GM23338 (cell line): ENCODE measurements around the gene MRPL27. TPM values are rescaled to one million over a fixed set of nuclear protein-coding genes. Genes with fewer than 3 reads are reported as not detected.

ENCODE experiments used
- ATAC-seq: fragments of 200-7000 bp; cut with Tn5 transposase; 3 replicates; pipeline ENCODE4 v1.9.1; 2020
- DNase-seq: peaks from one replicate; pipeline ENCODE4 v3.0.0-alpha.2; 2015; ENCODE audit warnings: low spot score
- H2AFZ ChIP-seq: fragments of 200-600 bp; sonication (generic); 2 replicates; pipeline ENCODE4 v1.8.0; 2016; ENCODE audit warnings: antibody characterized with exemption, mild to moderate bottlenecking, moderate library complexity
- H3F3A ChIP-seq: fragments of 200-600 bp; sonication (generic); replicated peaks from 2 replicates; pipeline ENCODE4 v1.8.0; 2017; ENCODE audit warnings: antibody characterized with exemption, mixed run types, low read depth
- H3K27ac ChIP-seq: fragments of 200-600 bp; sonication (generic); 2 replicates; pipeline ENCODE4 v1.6.1; 2016; ENCODE audit warnings: low read depth
- H3K27me3 ChIP-seq: fragments of 200-600 bp; sonication (generic); 2 replicates; pipeline ENCODE4 v1.8.0; 2016; ENCODE audit warnings: mild to moderate bottlenecking, mixed run types, moderate library complexity; ENCODE audit not compliant: insufficient read depth
- H3K36me3 ChIP-seq: fragments of 200-600 bp; sonication (generic); 2 replicates; pipeline ENCODE4 v1.8.0; 2016; ENCODE audit warnings: mild to moderate bottlenecking; ENCODE audit not compliant: insufficient read depth
- H3K4me1 ChIP-seq: fragments of 200-600 bp; sonication (generic); 2 replicates; pipeline ENCODE4 v1.8.0; 2016; ENCODE audit warnings: mild to moderate bottlenecking, moderate library complexity; ENCODE audit not compliant: insufficient read depth
- H3K4me2 ChIP-seq: fragments of 200-600 bp; sonication (generic); 2 replicates; pipeline ENCODE4 v1.7.1; 2017; ENCODE audit warnings: mixed run types
- H3K4me3 ChIP-seq: fragments of 200-600 bp; sonication (generic); 2 replicates; pipeline ENCODE4 v1.6.1; 2016; ENCODE audit warnings: mixed run types
- H3K79me2 ChIP-seq: fragments of 200-600 bp; sonication (generic); replicated peaks from 2 replicates; pipeline ENCODE4 v1.8.0; 2017; ENCODE audit warnings: mild to moderate bottlenecking; ENCODE audit not compliant: insufficient read depth
- H3K9me2 ChIP-seq: fragments of 200-600 bp; sonication (generic); 2 replicates; pipeline ENCODE4 v1.8.0; 2017; ENCODE audit not compliant: insufficient read depth
- H4K20me1 ChIP-seq: fragments of 200-600 bp; sonication (generic); replicated peaks from 2 replicates; pipeline ENCODE4 v1.8.0; 2017; ENCODE audit warnings: mild to moderate bottlenecking; ENCODE audit not compliant: insufficient read depth
- H3K27ac Mint-ChIP-seq: 2 replicates; pipeline ENCODE4 v1.8.0; 2020; ENCODE audit warnings: inconsistent platforms, mild to moderate bottlenecking, moderate library complexity, mixed read lengths
- H3K27me3 Mint-ChIP-seq: 3 replicates; pipeline ENCODE4 v1.8.0; 2022; ENCODE audit warnings: low read depth, mild to moderate bottlenecking, moderate library complexity, mixed read lengths, inconsistent platforms; ENCODE audit not compliant: insufficient read depth, poor library complexity
- H3K36me3 Mint-ChIP-seq: 3 replicates; pipeline ENCODE4 v1.8.0; 2021; ENCODE audit warnings: low read depth, mild to moderate bottlenecking, inconsistent platforms, moderate library complexity, mixed read lengths
- H3K4me1 Mint-ChIP-seq: 3 replicates; pipeline ENCODE4 v1.8.0; 2020; ENCODE audit warnings: mild to moderate bottlenecking, inconsistent platforms, mixed read lengths
- H3K4me3 Mint-ChIP-seq: 3 replicates; pipeline ENCODE4 v1.8.0; 2021; ENCODE audit warnings: moderate library complexity, mild to moderate bottlenecking, inconsistent platforms, mixed read lengths
- H3K9me3 Mint-ChIP-seq: 3 replicates; pipeline ENCODE4 v1.8.0; 2020; ENCODE audit warnings: moderate library complexity, mild to moderate bottlenecking, inconsistent platforms, mixed read lengths
- CREB1 ChIP-seq: fragments of 250-450 bp; sonication (Bioruptor Pico); IDR thresholded peaks from 2 replicates; pipeline ENCODE4 v1.5.0; 2020; ENCODE audit warnings: low read depth, mild to moderate bottlenecking, moderate library complexity
- JUNB ChIP-seq: IDR thresholded peaks from one replicate; pipeline ENCODE4 v1.6.1; 2016; ENCODE audit warnings: antibody characterized with exemption; ENCODE audit not compliant: unreplicated experiment
- NANOG ChIP-seq: IDR thresholded peaks from 2 replicates; pipeline ENCODE4 v1.6.1; 2016; ENCODE audit warnings: antibody characterized with exemption, borderline replicate concordance
- ZNF331 ChIP-seq: fragments of 250-450 bp; sonication (Bioruptor Pico); IDR thresholded peaks from 2 replicates; pipeline ENCODE4 v1.5.0; 2020; ENCODE audit warnings: low read depth, mild to moderate bottlenecking, moderate library complexity
- polyA plus RNA-seq: library from polyadenylated mRNA; unstranded; fragments of >200 nt; fragmentation: Nextera tagmentation; extraction: Ambion mirVana; gene quantifications from 2 replicates; pipeline ENCODE4 v1.2.1, GENCODE V29; 2016
- total RNA-seq: library from RNA; depleted of rRNA; stranded (reverse); fragments of >200 nt; shearing (Covaris generic); gene quantifications from 2 replicates; pipeline ENCODE4 v1.2.3, GENCODE V29; 2014
- TF ChIP-seq, protein P1 (sequence below): IDR thresholded peaks from one replicate; pipeline ENCODE4 v1.6.1; 2018; ENCODE audit warnings: antibody characterized with exemption; ENCODE audit not compliant: unreplicated experiment

The MRPL27 gene
- total and polyA plus RNA-seq, 2 experiments from 2014 or later: 74.3 to 227 TPM

DNA sequence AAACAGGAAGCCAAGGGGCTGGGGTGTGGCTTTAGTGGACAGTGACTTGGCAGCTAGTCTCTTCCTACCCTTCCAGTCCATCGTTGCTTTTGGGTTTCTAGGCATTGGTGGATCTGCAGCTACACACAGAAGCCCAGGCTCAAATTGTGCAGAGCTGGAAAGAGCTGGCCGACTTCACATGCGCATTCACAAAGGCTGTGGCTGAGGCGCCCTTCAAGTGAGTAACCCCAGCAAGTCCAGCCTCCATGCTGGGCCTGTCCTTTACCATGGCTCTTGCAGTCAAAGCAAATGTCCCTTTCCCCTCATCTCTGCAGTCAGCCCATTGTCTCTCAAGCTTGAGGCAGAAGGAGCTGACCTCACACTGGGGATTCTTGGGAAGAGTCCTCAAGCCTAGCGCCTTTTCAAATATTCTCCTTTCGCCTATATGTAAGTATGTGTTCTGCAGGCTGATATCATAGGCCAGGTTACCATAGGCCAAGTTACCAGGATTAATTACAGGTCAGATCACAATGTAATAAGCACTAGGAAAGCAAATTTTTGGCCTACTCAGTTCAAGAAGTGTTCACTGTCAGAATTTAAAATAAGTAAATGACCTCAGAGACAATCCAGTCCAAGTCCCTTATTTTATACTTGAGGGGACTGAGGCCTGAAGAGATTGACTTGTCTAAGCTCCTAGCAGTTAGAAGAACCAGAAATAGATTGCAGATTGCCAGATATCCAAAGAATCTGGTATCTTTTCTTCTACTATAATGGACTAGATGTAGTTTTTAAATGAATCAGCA is 6.6 kb upstream of the MRPL27 start (continued):
- TF ChIP-seq, protein P1, sequence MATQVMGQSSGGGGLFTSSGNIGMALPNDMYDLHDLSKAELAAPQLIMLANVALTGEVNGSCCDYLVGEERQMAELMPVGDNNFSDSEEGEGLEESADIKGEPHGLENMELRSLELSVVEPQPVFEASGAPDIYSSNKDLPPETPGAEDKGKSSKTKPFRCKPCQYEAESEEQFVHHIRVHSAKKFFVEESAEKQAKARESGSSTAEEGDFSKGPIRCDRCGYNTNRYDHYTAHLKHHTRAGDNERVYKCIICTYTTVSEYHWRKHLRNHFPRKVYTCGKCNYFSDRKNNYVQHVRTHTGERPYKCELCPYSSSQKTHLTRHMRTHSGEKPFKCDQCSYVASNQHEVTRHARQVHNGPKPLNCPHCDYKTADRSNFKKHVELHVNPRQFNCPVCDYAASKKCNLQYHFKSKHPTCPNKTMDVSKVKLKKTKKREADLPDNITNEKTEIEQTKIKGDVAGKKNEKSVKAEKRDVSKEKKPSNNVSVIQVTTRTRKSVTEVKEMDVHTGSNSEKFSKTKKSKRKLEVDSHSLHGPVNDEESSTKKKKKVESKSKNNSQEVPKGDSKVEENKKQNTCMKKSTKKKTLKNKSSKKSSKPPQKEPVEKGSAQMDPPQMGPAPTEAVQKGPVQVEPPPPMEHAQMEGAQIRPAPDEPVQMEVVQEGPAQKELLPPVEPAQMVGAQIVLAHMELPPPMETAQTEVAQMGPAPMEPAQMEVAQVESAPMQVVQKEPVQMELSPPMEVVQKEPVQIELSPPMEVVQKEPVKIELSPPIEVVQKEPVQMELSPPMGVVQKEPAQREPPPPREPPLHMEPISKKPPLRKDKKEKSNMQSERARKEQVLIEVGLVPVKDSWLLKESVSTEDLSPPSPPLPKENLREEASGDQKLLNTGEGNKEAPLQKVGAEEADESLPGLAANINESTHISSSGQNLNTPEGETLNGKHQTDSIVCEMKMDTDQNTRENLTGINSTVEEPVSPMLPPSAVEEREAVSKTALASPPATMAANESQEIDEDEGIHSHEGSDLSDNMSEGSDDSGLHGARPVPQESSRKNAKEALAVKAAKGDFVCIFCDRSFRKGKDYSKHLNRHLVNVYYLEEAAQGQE: no peak
- TF ChIP-seq NANOG: no peak

DNA sequence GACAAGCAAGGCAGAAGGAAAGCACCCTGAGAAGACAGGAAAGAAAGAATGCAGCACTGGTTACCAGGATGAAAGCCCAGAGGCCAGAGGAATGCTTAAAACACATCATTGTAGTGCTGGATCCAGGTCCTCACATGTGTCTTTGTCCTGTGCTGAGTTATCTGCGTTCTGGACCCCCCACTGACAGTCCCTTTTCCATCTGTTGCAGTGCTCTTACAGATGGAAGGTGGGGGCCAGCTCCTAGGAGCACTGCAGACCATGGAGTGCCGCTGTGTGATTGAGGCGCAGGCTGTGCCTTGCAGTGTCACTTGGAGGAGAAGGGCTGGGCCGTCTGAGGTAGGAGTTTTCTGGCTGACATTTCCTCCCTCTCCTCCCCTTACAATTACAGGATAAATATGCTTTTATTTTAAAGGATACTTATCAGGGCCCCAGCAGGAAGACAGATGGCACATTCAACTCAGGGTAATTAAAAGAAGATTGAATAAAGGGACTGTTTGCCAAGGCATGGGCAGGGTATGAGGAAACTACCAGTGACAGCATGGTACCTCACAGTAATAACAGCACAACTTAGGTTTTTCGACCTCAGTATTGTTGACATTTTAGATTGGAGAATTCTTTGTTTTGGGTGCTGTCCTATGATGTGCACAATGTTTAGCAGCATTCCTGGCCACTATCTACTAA is 3.0 kb upstream of the MRPL27 start:
- Histone ChIP-seq H3K4me1 (peaks cover 9% of the 10 kb centered on the region; the same call in 1 of the 2 replicates), H3K79me2 (peaks cover 17% of the 10 kb centered on the region), H3K9me2 (no peaks in the 10 kb centered on the region), H3F3A (no peaks in the 10 kb centered on the region), H4K20me1 (no peaks in the 10 kb centered on the region), H3K4me2 (no peak overlapping the region), H3K4me3 (no peak overlapping the region), H2AFZ (no peak overlapping the region), H3K36me3 (peaks cover under 1% of the 10 kb centered on the region; the same call in 1 of the 2 replicates), H3K27me3 (no peaks in the 10 kb centered on the region), H3K27ac (no peak overlapping the region)
- Mint-ChIP-seq H3K9me3 (no peaks in the 10 kb centered on the region), H3K27me3 (peaks cover 17% of the 10 kb centered on the region), H3K4me1 (peaks cover 13% of the 10 kb centered on the region), H3K4me3 (no peak overlapping the region), H3K27ac (no peak overlapping the region), H3K36me3 (peaks cover 40% of the 10 kb centered on the region)
- no peak for ATAC-seq
- no peak for TF ChIP-seq JUNB
- no peak for TF ChIP-seq ZNF331 (CRISPR knock-in tag)
- TF ChIP-seq CREB1 (CRISPR knock-in tag): no peak
- TF ChIP-seq, protein P1: no peak
- no peak for DNase-seq
